NT2/D1 (cell line): ENCODE results near the gene EIF4E1B.

Experiments
- DNase-seq: peaks from one replicate; pipeline ENCODE4 v3.0.0-alpha.2; 2011; ENCODE audit warnings: low read depth, low spot score
- H3K27me3 ChIP-seq: 2 replicates; pipeline ENCODE4 v1.6.0; 2011; ENCODE audit warnings: mild to moderate bottlenecking; ENCODE audit not compliant: insufficient read length, insufficient read depth
- H3K36me3 ChIP-seq: 2 replicates; pipeline ENCODE4 v1.6.1; 2011; ENCODE audit warnings: mild to moderate bottlenecking, low read length, mixed read lengths; ENCODE audit not compliant: insufficient read depth, insufficient read length
- H3K4me1 ChIP-seq: 2 replicates; pipeline ENCODE4 v1.5.1; 2011; ENCODE audit not compliant: insufficient read depth, insufficient read length
- H3K4me3 ChIP-seq: 2 replicates; pipeline ENCODE4 v1.5.1; 2011; ENCODE audit warnings: low read depth; ENCODE audit not compliant: insufficient read length
- H3K9ac ChIP-seq: 2 replicates; pipeline ENCODE4 v1.6.0; 2011; ENCODE audit warnings: low read depth; ENCODE audit not compliant: insufficient read length
- H3K9me3 ChIP-seq: 2 replicates; pipeline ENCODE4 v1.5.1; 2011; ENCODE audit warnings: mild to moderate bottlenecking, low read length; ENCODE audit not compliant: insufficient read depth
- SUZ12 ChIP-seq: IDR thresholded peaks from 2 replicates; pipeline ENCODE4 v1.6.1; 2011; ENCODE audit not compliant: insufficient read length, insufficient read depth; ENCODE audit errors: extremely low read depth
- YY1 ChIP-seq: IDR thresholded peaks from 2 replicates; pipeline ENCODE4 v1.6.1; 2011; ENCODE audit not compliant: insufficient read length, insufficient read depth
- ZNF274 ChIP-seq: IDR thresholded peaks from 2 replicates; pipeline ENCODE4 v1.6.1; 2011; ENCODE audit warnings: mild to moderate bottlenecking, low read depth, low read length

EIF4E1B gene

GRCh38 chr5:176650354-176650884, 19.9 kb downstream of the EIF4E1B start:
- Histone ChIP-seq H3K36me3 (peaks cover 21% of the 10 kb centered on the region), H3K9me3 (no peaks in the 10 kb centered on the region), H3K9ac (no peak overlapping the region), H3K27me3 (no peaks in the 10 kb centered on the region), H3K4me1 (peaks cover 25% of the 10 kb centered on the region), H3K4me3 (no peak overlapping the region)
- no peak for DNase-seq
- TF ChIP-seq SUZ12 (no peak), YY1 (no peak), ZNF274 (no peak)

- peaks cover 22% of the 10 kb centered on the region for H3K36me3 ChIP-seq
- TF ChIP-seq YY1: no peak
- no peak for TF ChIP-seq SUZ12
- no peak for TF ChIP-seq ZNF274
- H3K27me3 ChIP-seq: no peaks in the 10 kb centered on the region
- H3K9me3 ChIP-seq: no peaks in the 10 kb centered on the region
- peaks cover 22% of the 10 kb centered on the region for H3K4me1 ChIP-seq
- H3K4me3 ChIP-seq: no peak overlapping the region
- no peak overlapping the region for H3K9ac ChIP-seq
- DNase-seq: no peak
Measured at GRCh38 chr5:176651472-176651980, 21.1 kb downstream of the EIF4E1B start.

GRCh38 chr5:176652136-176652535, 21.7 kb downstream of the EIF4E1B start:
- H3K36me3 ChIP-seq: peaks cover 28% of the 10 kb centered on the region
- DNase-seq: no peak

GRCh38 chr5:176653401-176654385, 23.2 kb downstream of the EIF4E1B start:
- TF ChIP-seq ZNF274: no peak
- TF ChIP-seq SUZ12: no peak
- TF ChIP-seq YY1: no peak
- Histone ChIP-seq H3K9ac (no peak overlapping the region), H3K27me3 (no peaks in the 10 kb centered on the region), H3K4me1 (peaks cover 16% of the 10 kb centered on the region), H3K36me3 (peaks cover 31% of the 10 kb centered on the region), H3K9me3 (no peaks in the 10 kb centered on the region), H3K4me3 (no peak overlapping the region)
- DNase-seq: no peak

More at GRCh38 chr5:176652136-176652535, 21.7 kb downstream of the EIF4E1B start:
- no peaks in the 10 kb centered on the region for H3K27me3 ChIP-seq
- no peak overlapping the region for H3K4me3 ChIP-seq
- no peak overlapping the region for H3K9ac ChIP-seq
- peaks cover 18% of the 10 kb centered on the region for H3K4me1 ChIP-seq
- no peak for TF ChIP-seq ZNF274
- no peak for TF ChIP-seq SUZ12
- no peak for TF ChIP-seq YY1
- no peaks in the 10 kb centered on the region for H3K9me3 ChIP-seq

GRCh38 chr5:176654856-176655255, 24.4 kb downstream of the EIF4E1B start:
- Histone ChIP-seq H3K27me3 (no peaks in the 10 kb centered on the region), H3K36me3 (peaks cover 31% of the 10 kb centered on the region), H3K9ac (no peak overlapping the region), H3K4me1 (peaks cover 13% of the 10 kb centered on the region), H3K4me3 (no peak overlapping the region), H3K9me3 (no peaks in the 10 kb centered on the region)
- no peak for DNase-seq
- TF ChIP-seq SUZ12: no peak

- H3K27me3 ChIP-seq: no peaks in the 10 kb centered on the region
- no peak overlapping the region for H3K4me3 ChIP-seq
- no peak for TF ChIP-seq SUZ12
- TF ChIP-seq YY1: no peak
- no peak for TF ChIP-seq ZNF274
- H3K36me3 ChIP-seq: peaks cover 31% of the 10 kb centered on the region
- DNase-seq: no peak
- no peak overlapping the region for H3K9ac ChIP-seq
- peaks cover 5% of the 10 kb centered on the region for H3K4me1 ChIP-seq
- H3K9me3 ChIP-seq: no peaks in the 10 kb centered on the region
Measured at GRCh38 chr5:176656467-176656990, 26.1 kb downstream of the EIF4E1B start.
